IMR-90 (cell line): ENCODE data around the gene PRR5.

Experiments used
- CEBPB ChIP-seq: IDR thresholded peaks from 2 replicates; pipeline ENCODE4 v1.6.1; 2012; ENCODE audit warnings: low read depth, low read length, improper control_type of control experiment
- CHD1 ChIP-seq: IDR thresholded peaks from 2 replicates; pipeline ENCODE4 v1.6.1; 2012; ENCODE audit warnings: low read depth, low read length, improper control_type of control experiment
- MAFK ChIP-seq: IDR thresholded peaks from 2 replicates; pipeline ENCODE4 v1.6.1; 2012; ENCODE audit warnings: low read depth, low read length, improper control_type of control experiment
- MAZ ChIP-seq: IDR thresholded peaks from 2 replicates; pipeline ENCODE4 v1.6.1; 2012; ENCODE audit warnings: low read depth, mild to moderate bottlenecking, low read length, improper control_type of control experiment, moderate library complexity, borderline replicate concordance
- POLR2A ChIP-seq: IDR thresholded peaks from 2 replicates; pipeline ENCODE4 v1.6.1; 2012; ENCODE audit warnings: mild to moderate bottlenecking, low read depth, low read length
- RAD21 ChIP-seq: IDR thresholded peaks from 2 replicates; pipeline ENCODE4 v1.6.1; 2012; ENCODE audit warnings: low read length, improper control_type of control experiment
- RCOR1 ChIP-seq: IDR thresholded peaks from 2 replicates; pipeline ENCODE4 v1.6.1; 2012; ENCODE audit warnings: mild to moderate bottlenecking, low read length, improper control_type of control experiment; ENCODE audit not compliant: insufficient replicate concordance
- RFX5 ChIP-seq: IDR thresholded peaks from 2 replicates; pipeline ENCODE4 v1.8.0; 2012; ENCODE audit warnings: low read depth, mild to moderate bottlenecking, low read length, moderate library complexity
- SMC3 ChIP-seq: fragments of 150-350 bp; IDR thresholded peaks from 2 replicates; pipeline ENCODE4 v1.6.1; 2016; ENCODE audit warnings: low read depth, mild to moderate bottlenecking, antibody characterized with exemption, low read length, moderate library complexity
- USF2 ChIP-seq: fragments of 150-350 bp; IDR thresholded peaks from 2 replicates; pipeline ENCODE4 v1.6.1; 2017; ENCODE audit warnings: mild to moderate bottlenecking, antibody characterized with exemption, low read length, low read depth
- TF ChIP-seq, protein P1 (sequence below): conservative IDR thresholded peaks from 2 replicates; pipeline ENCODE4 v1.5.1; 2012; ENCODE audit warnings: mild to moderate bottlenecking, low read depth, low read length, improper control_type of control experiment
- TF ChIP-seq, protein P2 (sequence below): fragments of 150-350 bp; IDR thresholded peaks from 2 replicates; pipeline ENCODE4 v1.6.1; 2016; ENCODE audit warnings: low read depth, mild to moderate bottlenecking, low read length, moderate library complexity, borderline replicate concordance

- TF ChIP-seq, protein P1, sequence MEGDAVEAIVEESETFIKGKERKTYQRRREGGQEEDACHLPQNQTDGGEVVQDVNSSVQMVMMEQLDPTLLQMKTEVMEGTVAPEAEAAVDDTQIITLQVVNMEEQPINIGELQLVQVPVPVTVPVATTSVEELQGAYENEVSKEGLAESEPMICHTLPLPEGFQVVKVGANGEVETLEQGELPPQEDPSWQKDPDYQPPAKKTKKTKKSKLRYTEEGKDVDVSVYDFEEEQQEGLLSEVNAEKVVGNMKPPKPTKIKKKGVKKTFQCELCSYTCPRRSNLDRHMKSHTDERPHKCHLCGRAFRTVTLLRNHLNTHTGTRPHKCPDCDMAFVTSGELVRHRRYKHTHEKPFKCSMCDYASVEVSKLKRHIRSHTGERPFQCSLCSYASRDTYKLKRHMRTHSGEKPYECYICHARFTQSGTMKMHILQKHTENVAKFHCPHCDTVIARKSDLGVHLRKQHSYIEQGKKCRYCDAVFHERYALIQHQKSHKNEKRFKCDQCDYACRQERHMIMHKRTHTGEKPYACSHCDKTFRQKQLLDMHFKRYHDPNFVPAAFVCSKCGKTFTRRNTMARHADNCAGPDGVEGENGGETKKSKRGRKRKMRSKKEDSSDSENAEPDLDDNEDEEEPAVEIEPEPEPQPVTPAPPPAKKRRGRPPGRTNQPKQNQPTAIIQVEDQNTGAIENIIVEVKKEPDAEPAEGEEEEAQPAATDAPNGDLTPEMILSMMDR = no peak
- no peak for TF ChIP-seq USF2
- TF ChIP-seq POLR2A = no peak
- TF ChIP-seq MAZ = no peak
- no peak for TF ChIP-seq RFX5
- no peak for TF ChIP-seq CEBPB
- no peak for TF ChIP-seq RCOR1
- TF ChIP-seq SMC3 = no peak
- no peak for TF ChIP-seq RAD21
- TF ChIP-seq MAFK = no peak
- TF ChIP-seq, protein P2, sequence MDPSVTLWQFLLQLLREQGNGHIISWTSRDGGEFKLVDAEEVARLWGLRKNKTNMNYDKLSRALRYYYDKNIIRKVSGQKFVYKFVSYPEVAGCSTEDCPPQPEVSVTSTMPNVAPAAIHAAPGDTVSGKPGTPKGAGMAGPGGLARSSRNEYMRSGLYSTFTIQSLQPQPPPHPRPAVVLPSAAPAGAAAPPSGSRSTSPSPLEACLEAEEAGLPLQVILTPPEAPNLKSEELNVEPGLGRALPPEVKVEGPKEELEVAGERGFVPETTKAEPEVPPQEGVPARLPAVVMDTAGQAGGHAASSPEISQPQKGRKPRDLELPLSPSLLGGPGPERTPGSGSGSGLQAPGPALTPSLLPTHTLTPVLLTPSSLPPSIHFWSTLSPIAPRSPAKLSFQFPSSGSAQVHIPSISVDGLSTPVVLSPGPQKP = no peak
- no peak for TF ChIP-seq CHD1
Observed at GRCh38 chr22:44740307-44740706, 38.3 kb downstream of the PRR5 start.
